Erythroblast (primary cell): ENCODE measurements around the gene WDCP.

Experiments used
- GATA1 ChIP-seq: IDR thresholded peaks from 2 replicates; pipeline ENCODE4 v1.6.1; 2011; ENCODE audit warnings: low read depth, mild to moderate bottlenecking, control low read depth, low read length, moderate library complexity
- POLR2A ChIP-seq: IDR thresholded peaks from 2 replicates; pipeline ENCODE4 v1.6.1; 2011; ENCODE audit warnings: mild to moderate bottlenecking, low read length

DNA sequence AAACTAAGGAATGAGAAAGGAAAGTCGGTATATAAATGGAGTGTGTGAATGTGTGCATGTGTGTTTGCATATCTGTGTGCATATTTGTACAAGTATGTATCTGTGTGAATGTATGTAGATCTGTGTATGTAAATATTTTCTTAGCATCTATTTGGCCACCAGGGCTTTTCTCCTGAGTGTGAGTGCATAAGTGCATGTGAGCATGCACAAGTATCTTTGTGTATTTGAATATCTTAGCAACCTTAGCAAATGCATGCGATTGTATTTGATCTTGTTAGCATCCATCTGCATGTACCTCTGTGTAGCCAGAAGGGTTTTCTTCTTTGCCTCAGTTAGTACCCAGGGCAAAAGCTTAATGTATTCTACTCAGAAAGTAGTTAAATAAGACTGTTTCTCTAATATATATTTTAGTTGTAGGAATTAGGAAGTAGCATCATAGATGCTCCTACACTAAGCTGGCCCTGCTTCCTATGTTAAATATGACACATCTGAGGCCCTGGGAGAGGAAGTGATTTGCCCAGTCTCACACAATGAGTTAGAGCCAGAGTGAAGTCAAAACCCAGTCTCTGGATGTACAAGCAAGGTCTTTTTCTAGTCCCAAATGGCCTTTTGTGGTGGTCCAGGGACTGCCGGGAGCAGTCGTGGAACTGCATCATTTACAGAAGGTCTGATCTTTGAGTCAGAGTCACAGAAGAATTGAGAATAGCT, 11.5 kb upstream of the WDCP start:
- TF ChIP-seq POLR2A = no peak
- no peak for TF ChIP-seq GATA1
